ENCODE measurements around the gene ERBB4.

The ERBB4 gene

GRCh38 chr2:211351987-211352386 lies 1186.6 kb downstream of the ERBB4 start:
- H3K4me3 ChIP-seq (ENCODE audit: low read depth, low read length), result no peak overlapping the region
- no peak for DNase-seq (ENCODE audit: low read depth)
- no peak for TF ChIP-seq CTCF (conservative IDR thresholded peaks at IDR 0.05; ENCODE audit: low read depth, low read length)

GRCh38 chr2:211349031-211349430 lies 1189.6 kb downstream of the ERBB4 start:
- DNase-seq (ENCODE audit: low read depth), result no peak
- no peak for TF ChIP-seq CTCF (conservative IDR thresholded peaks at IDR 0.05; ENCODE audit: low read depth, low read length)

GRCh38 chr2:211347328-211347727 lies 1191.3 kb downstream of the ERBB4 start:
- no peak for TF ChIP-seq CTCF (conservative IDR thresholded peaks at IDR 0.05; ENCODE audit: low read depth, low read length)
- no peak for DNase-seq (ENCODE audit: low read depth)
- no peak overlapping the region for H3K4me3 ChIP-seq (ENCODE audit: low read depth, low read length)

More at GRCh38 chr2:211349031-211349430, 1189.6 kb downstream of the ERBB4 start:
- H3K4me3 ChIP-seq (ENCODE audit: low read depth, low read length), result no peak overlapping the region

GRCh38 chr2:211344289-211344688 lies 1194.3 kb downstream of the ERBB4 start:
- no peak overlapping the region for H3K4me3 ChIP-seq (ENCODE audit: low read depth, low read length)
- DNase-seq (ENCODE audit: low read depth), result no peak
- TF ChIP-seq CTCF (conservative IDR thresholded peaks at IDR 0.05; ENCODE audit: low read depth, low read length), result no peak

- no peak overlapping the region for H3K4me3 ChIP-seq (ENCODE audit: low read depth, low read length)
- TF ChIP-seq CTCF (conservative IDR thresholded peaks at IDR 0.05; ENCODE audit: low read depth, low read length), result no peak
- DNase-seq (ENCODE audit: low read depth), result no peak
Observed at GRCh38 chr2:211333377-211333776, 1205.2 kb downstream of the ERBB4 start.

GRCh38 chr2:211331736-211332135 lies 1206.9 kb downstream of the ERBB4 start:
- no peak for TF ChIP-seq CTCF (conservative IDR thresholded peaks at IDR 0.05; ENCODE audit: low read depth, low read length)
- DNase-seq (ENCODE audit: low read depth), result no peak
- no peak overlapping the region for H3K4me3 ChIP-seq (ENCODE audit: low read depth, low read length)

GRCh38 chr2:211329882-211330281 lies 1208.7 kb downstream of the ERBB4 start:
- DNase-seq (ENCODE audit: low read depth), result no peak
- no peak overlapping the region for H3K4me3 ChIP-seq (ENCODE audit: low read depth, low read length)
- no peak for TF ChIP-seq CTCF (conservative IDR thresholded peaks at IDR 0.05; ENCODE audit: low read depth, low read length)

Data from choroid plexus epithelial cell (primary cell).